HepG2 (cell line): Measurements from ENCODE around the gene C3orf85. TPM values are rescaled to one million over a fixed set of nuclear protein-coding genes. Genes with fewer than 3 reads are reported as not detected.

ENCODE experiments used
- ATAC-seq: fragments of 200-7000 bp; cut with Tn5 transposase; 3 replicates; pipeline ENCODE4 v1.9.1; 2020; ENCODE audit warnings: mild to moderate bottlenecking, moderate library complexity
- BruUV-seq: library from RNA; stranded (reverse); fragments of 400-500 nt; replicated peaks from 2 replicates; lab custom pipeline; 2021; lab: Mats Ljungman, UMichigan
- CTCF ChIA-PET: fragments of 300-600 bp; formaldehyde crosslinking; extraction: SDS; loops from one replicate; lab custom pipeline; 2021; ENCODE audit warnings: low total read pairs, inconsistent platforms, low intra/inter-chr PET ratio; lab: Yijun Ruan, JAX
- POLR2A ChIA-PET: fragments of 350-600 bp; sonication (Branson Sonifier 250); formaldehyde crosslinking; loops from one replicate; lab custom pipeline; 2020; ENCODE audit warnings: antibody characterized with exemption, inconsistent platforms; lab: Yijun Ruan, JAX
- DNase-seq: peaks from one replicate; pipeline ENCODE4 v3.0.0-alpha.2; 2015; ENCODE audit warnings: low spot score
- FAIRE-seq: peaks from 3 replicates; lab custom pipeline; 2011; peaks lifted over from hg19 to GRCh38; lab: Jason Lieb, UNC
- H2AFZ ChIP-seq: one replicate; pipeline ENCODE4 v1.6.1; 2011; ENCODE audit warnings: low read length, inconsistent platforms
- H3K27ac ChIP-seq: fragments of 300-600 bp; 3 replicates; pipeline ENCODE4 v1.8.0; 2011; ENCODE audit warnings: mixed run types, mild to moderate bottlenecking, mixed read lengths, low read length, inconsistent platforms; ENCODE audit not compliant: insufficient read depth; ENCODE audit errors: extremely low read length
- H3K27me3 ChIP-seq, 2 experiments: fragments of 200-600 bp in 1 of 2; 2 replicates in 1 of 2; 3 replicates in 1 of 2; pipeline versions ENCODE4 v1.6.0 to v1.8.0; 2011; ENCODE audit warnings: low read length in 2 of 2, mild to moderate bottlenecking in 2 of 2, moderate library complexity in 2 of 2, inconsistent platforms in 1 of 2; ENCODE audit not compliant: insufficient read depth in 2 of 2, control insufficient read depth in 1 of 2
- H3K36me3 ChIP-seq, 2 experiments: fragments of 200-600 bp in 1 of 2; replicated peaks in 1 of 2; 2 replicates in 1 of 2; 3 replicates in 1 of 2; pipeline versions ENCODE4 v1.5.1 to v1.8.0; 2011; ENCODE audit warnings: low read length in 2 of 2, inconsistent platforms in 1 of 2; ENCODE audit not compliant: insufficient read depth in 2 of 2, control insufficient read depth in 1 of 2
- H3K4me1 ChIP-seq: 2 replicates; pipeline ENCODE4 v1.5.1; 2012; ENCODE audit warnings: low read length, inconsistent platforms; ENCODE audit not compliant: insufficient read depth
- H3K4me2 ChIP-seq: 2 replicates; pipeline ENCODE4 v1.6.0; 2011; ENCODE audit warnings: low read depth, low read length, inconsistent platforms
- H3K4me3 ChIP-seq, 3 experiments: fragments of 200-600 bp in 1 of 3; sonication (generic), shearing (Covaris generic) in 1 of 3; replicated peaks in 1 of 3; 2 replicates each; pipeline ENCODE4 v1.5.1; 2011 to 2016; ENCODE audit warnings: low read length in 3 of 3, inconsistent platforms in 2 of 3, low read depth in 2 of 3, mild to moderate bottlenecking in 2 of 3, control low read depth in 1 of 3, mixed read lengths in 1 of 3; ENCODE audit not compliant: insufficient read depth in 1 of 3
- H3K79me2 ChIP-seq: one replicate; pipeline ENCODE4 v1.6.1; 2011; ENCODE audit warnings: low read length, inconsistent platforms; ENCODE audit not compliant: insufficient read depth
- H3K9ac ChIP-seq: 2 replicates; pipeline ENCODE4 v1.6.0; 2011; ENCODE audit warnings: mild to moderate bottlenecking, low read depth, low read length, inconsistent platforms; ENCODE audit not compliant: insufficient read depth
- H3K9me3 ChIP-seq: 2 replicates; pipeline ENCODE4 v1.5.1; 2012; ENCODE audit warnings: mild to moderate bottlenecking, low read length
- H4K20me1 ChIP-seq: 2 replicates; pipeline ENCODE4 v1.6.0; 2011; ENCODE audit warnings: inconsistent platforms, mild to moderate bottlenecking, low read length, moderate library complexity; ENCODE audit not compliant: insufficient read depth
- BCL6 ChIP-seq: IDR thresholded peaks from 2 replicates; pipeline ENCODE4 v1.6.1; 2016; ENCODE audit warnings: missing genetic modification reagents, missing compliant biosample characterization
- EP300 ChIP-seq, 3 experiments: sonication (generic) in 1 of 3; formaldehyde crosslinking in 1 of 3; IDR thresholded peaks; 2 replicates each; pipeline versions ENCODE4 v1.5.1 to v1.6.1; 2011 to 2020; ENCODE audit warnings: low read depth in 2 of 3, low read length in 2 of 3, borderline replicate concordance in 1 of 3, improper control_type of control experiment in 1 of 3, mild to moderate bottlenecking in 1 of 3, missing genetic modification reagents in 1 of 3, moderate library complexity in 1 of 3
- ESRRA ChIP-seq: sonication (generic); formaldehyde crosslinking; IDR thresholded peaks from 2 replicates; pipeline ENCODE4 v1.5.1; 2020; ENCODE audit warnings: mild to moderate bottlenecking, low read depth, missing genetic modification reagents
- LCORL ChIP-seq, 2 experiments: fragments of 450-650 bp in 1 of 2; sonication (generic) in 1 of 2; formaldehyde crosslinking in 1 of 2; IDR thresholded peaks; 2 replicates each; pipeline versions ENCODE4 v1.5.0 to v1.6.1; 2017 to 2020; ENCODE audit warnings: antibody characterized with exemption in 1 of 2, missing genetic modification reagents in 1 of 2
- PRDM4 ChIP-seq: sonication (generic); formaldehyde crosslinking; IDR thresholded peaks from 2 replicates; pipeline ENCODE4 v1.9.0; 2021; ENCODE audit warnings: missing genetic modification reagents, borderline replicate concordance
- in situ Hi-C: cut with HindIII; loops from 2 replicates; pipeline ENCODE4 v1.10.0; 2017; ENCODE audit warnings: low pct_unique_long_range_greater_than_20kb; ENCODE audit not compliant: extremely low pct_ligation_motif_present
- intact Hi-C: fragments of 100-400 bp; cut with micrococcal nuclease; formaldehyde crosslinking; loops from one replicate; pipeline ENCODE4 v1.10.0; 2022; ENCODE audit not compliant: unreplicated experiment
- polyA plus RNA-seq, 8 experiments: library from polyadenylated mRNA; depleted of rRNA in 3 of 8; stranded (reverse) in 7 of 8; unstranded in 1 of 8; fragments of >200 nt; fragmentation: Illumina TruSeq in 4 of 8; extraction: Trizol in 4 of 8; gene quantifications; 2 replicates each; pipeline versions ENCODE4 v1.2.1 to v1.2.3, GENCODE V29; 2011 to 2016; ENCODE audit warnings: low read depth in 4 of 8, missing spikeins in 1 of 8, mixed read lengths in 1 of 8; ENCODE audit not compliant: insufficient read depth in 1 of 8
- total RNA-seq, 5 experiments: library from RNA; depleted of rRNA; stranded (reverse); fragments of >200 nt; fragmentation: Illumina TruSeq; extraction: Trizol; gene quantifications; 2 replicates each; pipeline ENCODE4 v1.2.3, GENCODE V29; 2016; ENCODE audit warnings: low read depth in 1 of 5

The C3orf85 gene
- total and polyA plus RNA-seq, 2 of the 13 experiments (the other 11 are each of a cell fraction or from before 2014, with no cell fraction given) = not detected

GRCh38 chr3:109125902-109126301 is 10.6 kb upstream of the C3orf85 start:
- H3K27me3 ChIP-seq = no peaks in the 10 kb centered on the region
- intact Hi-C loops (no loop called here), in situ Hi-C loops (no loop called here)
- no peaks in the 10 kb centered on the region for H3K9me3 ChIP-seq
- no peak for DNase-seq
- FAIRE-seq = no peak
- no peak overlapping the region for H3K4me3 ChIP-seq
- POLR2A ChIA-PET = no interaction called here
- no peak for ATAC-seq
- no peak overlapping the region for H3K9ac ChIP-seq
- CTCF ChIA-PET = no interaction called here
- H2AFZ ChIP-seq = no peak overlapping the region
- 0 out of 4 replicates have a peak, but pooled peaks of 1 of the 2 experiments have one; percentile 15 for TF ChIP-seq EP300 (IDR thresholded peaks at IDR 0.05; ENCODE audit: low read depth in 2 of 2, low read length in 2 of 2)
- no peak for TF ChIP-seq EP300 (CRISPR knock-in tag; IDR thresholded peaks at IDR 0.05; ENCODE audit: borderline replicate concordance)
- TF ChIP-seq PRDM4 (CRISPR knock-in tag) = no peak
- peak; percentile 38; the same call in 1 of the 2 replicates for TF ChIP-seq BCL6 (CRISPR knock-in tag)
- TF ChIP-seq ESRRA (CRISPR knock-in tag) = no peak
- peak; percentile 39; the same call in 1 of the 2 replicates for TF ChIP-seq LCORL (IDR thresholded peaks at IDR 0.05)
- TF ChIP-seq LCORL (CRISPR knock-in tag; IDR thresholded peaks at IDR 0.05) = no peak
- H3K4me1 ChIP-seq = peaks cover 9% of the 10 kb centered on the region
- H3K79me2 ChIP-seq = no peaks in the 10 kb centered on the region
- no TSS peak for BruUV-seq
- no peak overlapping the region for H3K4me2 ChIP-seq
- H4K20me1 ChIP-seq = no peaks in the 10 kb centered on the region
- H3K27ac ChIP-seq = no peak overlapping the region
- no peaks in the 10 kb centered on the region for H3K36me3 ChIP-seq
